ENCODE data around the gene CAMTA1. TPM values are rescaled to one million over a fixed set of nuclear protein-coding genes. Genes with fewer than 3 reads are reported as not detected.

Gene CAMTA1
- total RNA-seq, 1 donor from 2014 or later = 114 TPM

DNA sequence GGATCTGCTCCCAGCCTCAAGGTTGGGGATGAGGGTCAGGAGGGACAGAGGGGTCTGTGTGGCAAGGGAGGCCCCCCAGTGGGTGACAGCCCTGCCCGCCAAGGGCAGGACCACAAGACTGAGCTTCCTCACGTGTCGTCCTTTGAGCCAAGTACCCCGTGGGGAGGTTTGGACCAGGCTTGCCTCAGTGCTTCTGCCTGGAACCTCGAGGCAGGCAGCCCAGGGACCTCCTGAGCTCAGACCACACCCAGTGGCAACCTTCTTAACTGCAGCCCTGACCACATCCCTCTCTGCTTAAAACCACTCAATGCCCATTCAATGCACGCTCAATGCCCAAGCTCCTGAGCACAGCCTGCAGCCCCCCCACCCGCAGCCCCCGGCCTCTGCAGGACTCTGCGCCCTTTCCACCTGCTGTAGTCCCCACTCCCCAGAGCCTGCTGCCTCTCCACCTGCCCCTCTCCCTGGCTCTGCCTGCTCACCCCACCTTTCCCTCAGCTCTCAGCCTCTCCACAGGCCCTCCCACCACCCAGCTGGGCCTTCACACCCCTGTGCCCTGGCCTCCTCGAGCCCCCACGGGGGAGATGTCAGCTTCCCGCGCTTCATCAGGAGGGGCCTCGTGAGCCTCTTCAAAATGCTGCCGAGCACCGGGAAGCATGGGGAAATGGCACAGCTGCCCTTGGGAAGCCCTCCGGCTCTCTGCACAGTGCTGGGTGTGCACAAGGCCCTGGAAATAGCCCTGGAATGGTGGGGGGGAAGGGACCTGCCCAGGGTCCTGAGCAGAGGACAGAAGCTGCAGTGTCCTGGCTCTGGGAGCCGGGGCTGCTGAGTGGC is 856.5 kb downstream of the CAMTA1 start:
- no peak for DNase-seq (ENCODE audit: low spot score)
- intact Hi-C loops (cut with DNase I) = loop anchor here (2.0 to 10.0 kb wide), 2 partner anchors 277 to 417 kb away; no protein-coding TSS in a partner anchor

DNA sequence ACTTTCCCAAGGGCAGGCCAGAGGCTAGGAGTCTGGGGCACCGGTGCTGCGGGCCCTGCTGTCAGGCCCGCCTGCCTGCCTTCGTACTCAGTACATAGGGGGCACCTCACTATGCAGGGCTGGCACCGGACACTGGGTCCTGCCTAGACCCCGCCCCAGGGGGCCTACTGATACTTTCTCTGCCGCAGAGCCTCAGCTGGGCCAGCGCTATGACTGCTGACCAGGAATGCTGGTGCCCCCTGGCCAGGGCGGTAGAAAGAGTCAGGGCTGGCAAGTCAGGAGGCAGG is 857.1 kb downstream of the CAMTA1 start:
- intact Hi-C loops (cut with DNase I) = loop anchor here (2.0 to 10.0 kb wide), 2 partner anchors 278 to 418 kb away; no protein-coding TSS in a partner anchor
- DNase-seq (ENCODE audit: low spot score) = no peak

DNA sequence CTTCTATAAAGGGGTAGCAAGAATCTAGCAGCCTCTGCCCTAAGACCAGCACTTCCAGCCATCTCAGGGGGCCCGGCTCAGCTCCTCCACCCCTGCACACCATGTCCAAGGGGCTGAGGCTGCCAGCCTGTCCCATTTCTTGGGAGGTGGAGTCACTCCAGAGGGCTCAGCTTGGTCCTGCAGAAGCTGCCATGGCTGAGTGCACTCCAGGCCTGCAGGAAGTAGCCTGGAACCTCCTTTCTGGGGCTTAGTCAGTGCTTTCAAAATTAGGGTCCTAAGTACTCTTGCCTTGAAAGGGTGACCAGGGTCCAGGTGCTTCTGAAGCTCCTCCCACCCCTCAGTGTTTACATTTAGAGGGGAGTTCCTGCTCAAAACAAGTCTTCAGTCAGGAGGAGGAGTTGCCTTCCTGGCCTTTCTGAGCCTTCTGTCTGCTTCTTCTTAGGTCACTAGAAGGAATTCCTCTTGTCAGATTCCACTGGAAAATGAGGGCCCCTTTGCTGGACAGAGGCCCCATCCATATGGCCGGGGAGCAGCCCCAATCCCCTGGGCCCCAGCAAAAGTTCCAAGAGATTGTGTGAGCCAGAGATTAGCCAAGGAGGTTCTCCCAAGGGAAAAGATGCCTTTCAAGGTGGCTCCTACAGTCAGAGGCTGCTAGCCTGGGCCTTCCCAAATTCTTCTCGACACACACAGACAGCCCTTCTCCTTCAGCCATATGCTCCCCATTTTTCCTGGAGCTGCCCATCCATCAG is 857.7 kb downstream of the CAMTA1 start:
- DNase-seq (ENCODE audit: low spot score) = no peak
- intact Hi-C loops (cut with DNase I) = loop anchor here (2.0 to 10.0 kb wide), 2 partner anchors 278 to 418 kb away; no protein-coding TSS in a partner anchor

DNA sequence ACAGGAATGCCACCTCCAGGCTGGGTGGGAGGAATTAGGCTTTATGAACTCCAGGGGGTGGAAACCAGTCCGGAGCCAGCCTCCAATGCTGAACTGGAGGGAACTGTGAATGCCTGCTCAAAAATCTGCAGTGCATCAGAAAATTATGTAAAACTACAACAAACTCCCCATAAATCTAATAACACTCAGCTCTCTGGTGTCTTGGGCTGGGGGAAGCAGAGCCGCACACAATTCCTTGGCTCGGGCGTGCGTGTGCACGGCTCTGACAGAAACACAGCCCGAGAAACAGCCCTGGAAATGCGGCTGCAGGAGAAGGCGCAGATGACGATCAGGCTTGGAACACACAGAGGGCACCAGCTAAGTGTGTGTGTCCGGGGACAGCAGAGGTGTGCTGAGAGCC is 858.3 kb downstream of the CAMTA1 start:
- intact Hi-C loops (cut with DNase I) = loop anchor here (2.0 to 10.0 kb wide), 2 partner anchors 279 to 419 kb away; no protein-coding TSS in a partner anchor
- DNase-seq (ENCODE audit: low spot score) = no peak

DNA sequence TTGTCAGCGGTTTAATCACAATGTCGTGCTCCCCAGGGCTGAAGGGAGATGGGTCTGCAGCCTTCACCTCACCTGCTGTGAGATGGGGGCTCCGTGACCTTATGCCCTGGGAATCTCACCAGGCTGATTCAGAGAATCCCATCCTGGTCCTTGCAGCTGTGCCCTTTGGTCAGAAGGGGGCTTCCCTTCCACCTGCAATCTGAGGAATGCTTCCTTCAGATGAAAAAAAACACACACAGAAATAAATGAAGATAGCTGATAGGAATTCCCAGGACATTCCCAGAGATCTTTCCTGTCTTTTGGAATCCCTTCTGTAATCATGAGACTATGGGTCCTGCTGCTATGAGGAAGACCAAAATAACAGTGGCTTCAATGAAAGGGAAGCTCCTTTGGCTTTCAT is 858.8 kb downstream of the CAMTA1 start:
- DNase-seq (ENCODE audit: low spot score) = no peak
- intact Hi-C loops (cut with DNase I) = loop anchor here (2.0 to 10.0 kb wide), 2 partner anchors 27 to 279 kb away; no protein-coding TSS in a partner anchor

DNA sequence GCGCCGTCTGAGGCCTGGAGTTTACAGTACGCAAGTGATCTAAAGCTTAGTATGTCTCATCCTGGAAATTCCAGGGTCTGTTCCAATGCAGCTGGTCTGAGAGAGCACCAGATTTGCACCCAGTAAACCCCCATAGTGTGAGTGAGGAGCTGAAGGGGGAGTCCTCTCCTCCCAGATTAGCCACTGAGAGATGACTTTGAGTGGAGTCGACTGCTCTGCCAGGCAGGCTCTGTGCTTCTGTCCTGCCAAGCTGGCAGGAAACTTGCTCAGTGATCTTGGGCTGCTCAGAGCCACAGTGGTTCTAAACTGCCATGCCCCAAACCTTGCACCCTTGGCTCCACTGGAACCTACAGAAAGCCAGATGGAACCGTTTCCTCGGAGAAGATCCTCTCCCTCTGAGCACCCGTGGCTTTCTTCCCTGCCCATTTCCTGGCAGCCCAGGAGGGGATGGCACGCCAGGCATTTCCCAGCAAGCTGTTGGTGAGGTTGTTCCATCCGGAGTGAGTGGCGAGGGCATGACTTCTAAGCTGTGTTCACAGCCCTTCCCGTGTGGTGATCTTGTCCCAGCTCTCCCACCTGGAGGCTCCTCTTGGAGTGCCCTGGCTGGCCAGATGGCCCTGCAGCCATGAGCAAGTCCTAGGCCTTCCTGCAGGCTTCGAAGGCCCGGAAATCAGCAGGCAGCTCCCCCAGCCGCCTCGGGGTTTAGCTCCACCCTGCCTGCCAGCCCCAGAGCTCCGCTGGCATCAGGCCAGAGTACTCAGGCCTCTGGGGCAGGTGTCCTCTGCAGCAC is 859.9 kb downstream of the CAMTA1 start:
- intact Hi-C loops (cut with DNase I) = loop anchor here (2.0 to 10.0 kb wide), 7 partner anchors 28 to 918 kb away; no protein-coding TSS in a partner anchor
- peak; percentile 83 for DNase-seq (ENCODE audit: low spot score)

DNA sequence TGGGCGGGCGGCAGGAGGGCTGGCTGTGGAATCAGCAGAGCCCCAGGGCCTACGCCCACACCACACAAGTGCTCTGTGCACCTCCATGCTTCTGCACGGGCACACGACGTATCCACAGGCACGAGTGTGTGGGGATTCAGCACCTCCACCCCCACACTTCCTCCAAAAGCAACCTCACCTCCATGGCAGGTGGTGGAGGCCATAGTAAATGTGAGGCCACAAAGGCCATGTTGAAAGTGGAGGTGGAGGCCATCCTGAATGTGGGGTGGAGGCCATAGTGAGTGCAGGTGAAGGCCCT is 860.4 kb downstream of the CAMTA1 start:
- intact Hi-C loops (cut with DNase I) = loop anchor here (2.0 to 10.0 kb wide), 8 partner anchors 29 to 918 kb away; no protein-coding TSS in a partner anchor
- no peak for DNase-seq (ENCODE audit: low spot score)

DNA sequence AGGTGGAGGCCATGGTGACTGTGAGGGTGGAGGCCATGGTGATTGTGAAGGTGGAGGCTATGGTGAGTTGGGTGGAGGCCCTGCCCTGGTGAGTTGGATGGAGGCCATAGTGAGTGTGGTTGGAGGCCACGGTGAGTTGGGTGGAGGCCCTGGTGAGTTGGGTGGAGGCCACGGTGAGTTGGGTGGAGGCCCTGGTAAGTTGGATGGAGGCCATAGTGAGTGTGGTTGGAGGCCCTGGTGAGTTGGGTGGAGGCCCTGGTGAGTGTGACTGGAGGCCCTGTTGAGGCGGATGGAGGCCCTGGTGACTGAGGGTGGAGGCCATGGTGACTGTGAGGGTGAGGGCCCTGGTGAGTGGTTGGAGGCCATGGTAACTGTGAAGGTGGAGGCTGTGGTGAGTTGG is 860.9 kb downstream of the CAMTA1 start:
- DNase-seq (ENCODE audit: low spot score) = no peak
- intact Hi-C loops (cut with DNase I) = loop anchor here (2.0 to 10.0 kb wide), 7 partner anchors 64 to 919 kb away; no protein-coding TSS in a partner anchor

DNA sequence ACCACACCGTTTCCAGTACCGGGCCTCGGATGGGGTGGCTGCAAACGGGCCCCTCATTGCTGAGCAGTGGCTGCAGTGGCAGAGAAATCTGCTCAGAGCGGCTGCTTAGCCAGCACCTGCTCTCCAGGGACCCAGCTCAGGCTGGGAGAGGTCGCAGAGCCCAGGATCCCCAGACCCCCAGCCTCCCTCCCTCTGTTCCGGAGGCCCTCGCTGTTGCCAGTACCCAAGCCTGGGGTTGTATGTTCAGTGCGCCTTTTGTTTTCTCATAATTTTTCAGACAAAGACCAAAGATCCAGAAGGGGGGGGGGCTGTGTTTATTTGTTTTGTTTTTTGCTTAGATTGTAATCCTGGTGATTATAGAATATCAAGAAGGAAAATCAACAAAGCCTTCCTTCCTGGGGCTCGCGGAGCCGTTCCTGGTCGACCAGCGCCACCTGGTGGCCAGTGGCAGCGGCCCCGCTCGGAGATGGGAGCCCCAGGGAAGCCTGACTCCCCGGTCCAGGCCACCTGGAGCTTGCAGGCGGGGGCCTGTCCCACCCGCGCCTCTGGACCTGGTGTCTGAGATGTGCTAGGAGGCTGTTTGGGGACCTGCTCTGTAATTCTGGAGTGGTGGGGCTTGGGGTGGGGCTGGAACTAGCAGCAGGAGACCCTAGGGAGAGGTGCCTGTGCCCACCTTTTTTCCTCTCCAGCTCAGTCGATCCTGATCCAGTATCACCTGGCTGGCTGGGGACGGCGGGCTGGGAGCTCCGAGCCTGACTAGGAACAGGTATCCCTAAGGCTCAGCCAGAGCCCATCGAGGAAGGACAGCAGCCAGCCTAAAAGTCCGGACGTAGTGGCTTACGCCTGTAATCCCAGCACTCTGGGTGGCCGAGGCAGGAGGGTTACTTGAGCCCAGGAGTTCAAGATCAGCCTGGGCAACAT is 862.0 kb downstream of the CAMTA1 start:
- intact Hi-C loops (cut with DNase I) = loop anchor here (2.0 to 10.0 kb wide), 7 partner anchors 65 to 920 kb away; no protein-coding TSS in a partner anchor
- no peak for DNase-seq (ENCODE audit: low spot score)

DNA sequence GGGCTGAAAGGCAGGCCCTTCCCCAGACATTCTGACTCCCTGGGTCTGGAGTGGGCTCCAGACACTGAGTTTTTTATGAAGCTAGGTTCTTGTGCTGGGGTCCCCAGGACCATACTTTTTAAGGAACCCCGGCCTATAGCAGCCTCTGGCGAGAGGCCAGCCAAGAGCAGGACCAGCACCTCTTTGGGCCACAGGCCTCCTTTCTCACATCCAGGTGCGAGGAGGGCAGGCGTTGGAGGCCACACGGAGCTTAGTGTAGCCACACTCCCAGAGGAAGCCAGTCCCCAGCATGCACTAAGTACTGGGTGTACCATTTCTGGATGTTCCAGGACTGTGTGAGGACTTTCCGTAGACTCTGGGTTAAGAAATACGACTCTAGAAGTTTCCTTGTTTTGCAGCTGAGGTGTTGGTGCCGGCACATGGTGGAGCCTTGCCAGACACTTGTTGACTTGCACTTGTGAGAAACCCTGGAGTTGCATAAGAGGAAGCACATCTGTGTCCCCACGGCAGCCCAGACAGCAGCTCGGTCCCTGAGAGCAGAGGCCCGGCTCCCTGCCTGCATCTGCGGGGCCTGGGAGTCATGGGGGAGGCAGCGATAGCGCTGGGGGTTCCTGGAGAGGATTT is 863.6 kb downstream of the CAMTA1 start:
- intact Hi-C loops (cut with DNase I) = loop anchor here (5.0 to 10.0 kb wide), 6 partner anchors 67 to 922 kb away; no protein-coding TSS in a partner anchor
- DNase-seq (ENCODE audit: low spot score) = no peak

DNA sequence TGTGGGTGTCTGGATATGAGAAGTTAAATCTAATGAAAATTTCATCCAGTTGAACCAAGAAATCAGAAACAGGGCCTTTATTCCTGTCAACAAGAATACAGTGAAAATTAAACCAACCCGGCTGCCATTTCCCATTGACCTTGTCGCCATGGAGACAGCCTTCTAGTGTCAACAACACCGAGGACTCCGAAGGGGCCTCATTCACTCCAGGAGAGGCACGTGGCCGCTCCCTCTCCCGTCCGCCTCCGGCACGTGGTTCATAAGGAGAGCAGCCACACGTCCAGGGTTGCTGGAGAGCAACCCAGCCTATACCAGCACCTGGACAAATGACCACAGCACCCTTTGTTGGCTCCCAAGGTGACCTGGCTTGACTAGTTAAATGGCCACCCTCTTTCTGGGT is 865.5 kb downstream of the CAMTA1 start:
- intact Hi-C loops (cut with DNase I) = no loop called here
- DNase-seq (ENCODE audit: low spot score) = no peak

DNA sequence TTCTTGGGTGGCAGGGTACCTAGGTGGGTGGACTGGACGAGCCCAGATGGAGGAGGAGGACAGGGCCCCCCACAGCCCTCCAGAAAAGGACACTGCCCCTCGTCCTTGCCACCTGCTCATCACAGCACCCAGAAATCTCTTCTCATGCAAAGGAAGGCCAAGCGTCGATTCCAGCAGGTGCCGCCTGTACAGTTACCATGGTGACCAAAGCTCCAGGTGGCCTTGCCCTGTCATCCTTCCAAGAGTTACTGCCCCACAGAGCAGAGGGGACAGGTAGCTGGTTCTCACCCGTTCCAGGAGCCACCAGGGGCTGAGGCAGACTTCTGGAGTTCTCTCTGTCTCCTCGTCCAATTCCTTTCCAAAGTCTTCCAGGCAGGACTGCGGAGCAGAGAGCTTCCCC is 865.9 kb downstream of the CAMTA1 start:
- DNase-seq (ENCODE audit: low spot score) = no peak
- intact Hi-C loops (cut with DNase I) = no loop called here

DNA sequence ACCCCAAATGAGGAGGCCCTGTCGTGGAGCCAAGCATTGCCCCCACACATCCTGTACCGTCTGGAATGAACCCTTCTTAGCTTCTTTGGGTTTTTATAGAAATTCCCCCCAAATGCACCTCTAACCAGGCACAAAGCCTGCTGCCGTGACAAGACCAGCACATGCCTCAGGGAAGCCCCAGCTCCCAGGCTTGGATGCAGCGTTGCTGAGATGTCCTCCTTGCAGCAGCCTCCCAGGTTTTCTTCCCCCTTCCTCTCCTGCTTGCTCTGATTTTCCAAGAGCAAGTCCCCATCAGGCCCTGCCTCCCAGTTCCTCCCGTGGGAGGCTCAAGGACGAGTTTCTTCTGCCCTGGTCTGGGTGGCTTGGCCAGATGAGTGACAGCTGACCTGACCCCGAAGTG is 866.8 kb downstream of the CAMTA1 start:
- intact Hi-C loops (cut with DNase I) = no loop called here
- DNase-seq (ENCODE audit: low spot score) = no peak

DNA sequence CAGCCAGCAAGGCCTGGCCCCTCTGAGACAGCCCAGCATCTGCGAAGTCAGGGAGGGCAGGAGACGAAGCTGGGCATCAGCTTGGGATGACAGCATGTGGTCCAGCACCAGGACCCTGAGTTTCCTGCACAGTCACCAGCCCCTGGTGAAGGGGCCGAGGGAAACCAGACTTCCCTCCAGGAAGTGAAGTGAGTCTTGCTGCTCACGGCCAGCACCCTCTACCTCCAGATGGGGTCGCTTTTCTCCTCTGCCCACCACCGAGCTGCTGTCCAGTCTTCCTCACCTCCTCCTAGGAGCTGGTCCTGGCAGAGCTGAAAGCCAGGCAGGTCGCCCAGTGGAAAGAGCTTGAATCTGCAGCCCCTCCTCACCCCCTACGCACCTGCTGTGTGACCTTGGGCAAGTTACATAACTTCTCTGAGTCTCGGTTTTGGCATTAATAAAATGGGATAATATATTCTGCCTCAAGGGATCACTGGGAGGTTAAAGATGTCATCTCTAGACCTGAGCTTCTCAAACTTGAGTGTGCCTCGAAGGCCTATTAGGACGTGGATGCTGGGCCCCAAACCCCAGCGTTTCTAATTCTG is 867.4 kb downstream of the CAMTA1 start:
- intact Hi-C loops (cut with DNase I) = no loop called here
- no peak for DNase-seq (ENCODE audit: low spot score)

DNA sequence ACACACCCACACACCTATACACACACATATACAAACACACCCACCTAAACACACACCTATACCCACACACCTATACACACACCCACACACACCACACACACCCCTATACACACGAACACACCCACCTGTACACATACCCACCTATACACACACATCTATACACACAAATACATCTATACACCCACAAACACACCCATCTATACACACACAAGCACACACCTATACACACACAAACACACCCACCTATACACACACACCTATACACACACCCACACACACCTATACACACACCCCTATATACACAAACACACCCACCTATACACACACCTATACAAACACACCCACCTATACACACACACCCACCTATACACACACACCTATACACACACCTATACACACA is 869.5 kb downstream of the CAMTA1 start:
- intact Hi-C loops (cut with DNase I) = no loop called here
- no peak for DNase-seq (ENCODE audit: low spot score)

DNA sequence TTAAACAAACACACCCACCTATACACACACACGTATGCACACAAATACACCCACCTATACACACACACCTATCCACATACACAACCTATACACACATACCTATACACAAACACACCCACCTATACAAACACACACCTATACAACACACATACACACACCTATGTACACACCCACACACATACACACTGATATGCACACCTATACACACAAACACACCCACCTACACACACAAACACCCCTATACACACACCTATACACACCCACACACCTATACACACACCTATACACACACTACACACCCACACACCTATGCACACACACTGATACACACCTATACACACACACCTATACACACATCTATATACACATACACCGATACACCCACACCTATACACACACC is 870.1 kb downstream of the CAMTA1 start:
- DNase-seq (ENCODE audit: low spot score) = no peak
- intact Hi-C loops (cut with DNase I) = no loop called here

DNA sequence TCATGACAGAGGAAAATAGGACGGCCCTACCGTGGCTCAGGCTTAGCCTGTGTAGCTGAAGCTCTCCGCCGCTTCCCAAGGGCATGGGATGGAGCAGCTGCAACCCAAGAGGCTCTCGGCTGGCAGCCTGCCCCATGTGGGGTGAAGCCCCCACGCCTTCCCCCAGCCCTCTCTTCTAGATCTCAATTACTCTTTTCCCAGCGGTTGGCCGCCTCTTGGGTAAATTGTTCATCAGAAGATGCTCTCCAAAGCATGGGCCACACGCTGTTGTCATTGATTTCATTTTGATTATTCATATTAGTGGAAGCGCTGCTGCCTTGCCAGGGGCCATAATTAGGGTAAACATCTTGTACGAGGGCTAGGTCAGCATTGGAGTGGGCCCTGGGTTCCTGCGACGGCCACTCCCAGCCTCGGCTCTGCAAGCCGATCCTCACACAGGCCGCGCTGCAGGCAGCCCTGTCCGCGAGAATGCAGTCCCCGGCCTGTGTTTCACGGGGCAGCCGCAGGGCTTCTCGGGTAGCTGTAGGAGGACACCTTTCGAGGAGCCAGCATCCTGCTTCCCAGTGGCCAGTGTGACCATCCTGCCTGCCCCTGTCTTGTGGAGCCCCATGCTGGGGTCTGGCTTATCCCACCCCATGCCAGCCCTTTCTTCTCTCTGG is 871.4 kb downstream of the CAMTA1 start:
- no peak for DNase-seq (ENCODE audit: low spot score)
- intact Hi-C loops (cut with DNase I) = no loop called here
